GM12878 (cell line): ENCODE measurements around the gene FOSB. TPM values are rescaled to one million over a fixed set of nuclear protein-coding genes. Genes with fewer than 3 reads are reported as not detected.
A peak's percentile ranks its signal among the peaks of the same experiment; 100 is the strongest.

Source experiments
- ATF2 ChIP-seq: IDR thresholded peaks from 2 replicates; pipeline ENCODE4 v1.6.1; 2012; ENCODE audit warnings: low read length, inconsistent platforms
- BMI1 ChIP-seq: fragments of 450-650 bp; IDR thresholded peaks from 2 replicates; pipeline ENCODE4 v1.6.1; 2016; ENCODE audit warnings: mild to moderate bottlenecking, moderate library complexity, borderline replicate concordance
- CBFB ChIP-seq: IDR thresholded peaks from 2 replicates; pipeline ENCODE4 v1.6.1; 2016; ENCODE audit warnings: antibody characterized with exemption, low read depth
- GATAD2B ChIP-seq: fragments of 450-650 bp; conservative IDR thresholded peaks from 2 replicates; pipeline ENCODE4 v1.6.1; 2017; ENCODE audit warnings: low read depth, mild to moderate bottlenecking, moderate library complexity
- IRF4 ChIP-seq: IDR thresholded peaks from 2 replicates; pipeline ENCODE4 v1.6.1; 2011; ENCODE audit warnings: low read depth, low read length
- KLF5 ChIP-seq: fragments of 450-650 bp; IDR thresholded peaks from 2 replicates; pipeline ENCODE4 v1.6.1; 2014; ENCODE audit warnings: mild to moderate bottlenecking; ENCODE audit not compliant: partially characterized antibody
- MEF2B ChIP-seq: fragments of 450-650 bp; IDR thresholded peaks from 2 replicates; pipeline ENCODE4 v1.6.1; 2018; ENCODE audit warnings: mild to moderate bottlenecking, moderate library complexity; ENCODE audit not compliant: partially characterized antibody, poor library complexity, severe bottlenecking
- NBN ChIP-seq: fragments of 450-650 bp; IDR thresholded peaks from 2 replicates; pipeline ENCODE4 v1.6.1; 2016
- NFYA ChIP-seq: IDR thresholded peaks from 2 replicates; pipeline ENCODE4 v1.6.1; 2011; ENCODE audit warnings: low read depth, mild to moderate bottlenecking, low read length, improper control_type of control experiment, borderline replicate concordance
- SREBF1 ChIP-seq: IDR thresholded peaks from 2 replicates; pipeline ENCODE4 v1.6.1; 2012; ENCODE audit warnings: mild to moderate bottlenecking, low read length
- SREBF2 ChIP-seq: IDR thresholded peaks from 2 replicates; pipeline ENCODE4 v1.6.1; 2012; ENCODE audit warnings: mild to moderate bottlenecking, low read length
- ZBTB40 ChIP-seq: fragments of 450-650 bp; IDR thresholded peaks from 2 replicates; pipeline ENCODE4 v1.6.1; 2016; ENCODE audit warnings: mild to moderate bottlenecking, moderate library complexity, borderline replicate concordance
- ZNF274 ChIP-seq: IDR thresholded peaks from one replicate; pipeline ENCODE4 v1.8.0; 2011; ENCODE audit not compliant: insufficient read length, insufficient read depth
- ZNF592 ChIP-seq: fragments of 450-650 bp; IDR thresholded peaks from 2 replicates; pipeline ENCODE4 v1.6.1; 2017; ENCODE audit warnings: mild to moderate bottlenecking, moderate library complexity
- ZSCAN29 ChIP-seq: fragments of 450-650 bp; IDR thresholded peaks from 2 replicates; pipeline ENCODE4 v1.6.1; 2017; ENCODE audit warnings: mild to moderate bottlenecking, moderate library complexity
- polyA plus RNA-seq, 11 experiments: library from polyadenylated mRNA; depleted of rRNA in 4 of 11; unstranded in 6 of 11; stranded (reverse) in 5 of 11; fragments of >200 nt; fragmentation: Nextera tagmentation in 4 of 11; fragmentation: Illumina TruSeq in 1 of 11; extraction: Ambion mirVana in 4 of 11; extraction: Trizol in 1 of 11; gene quantifications; 1 replicate in 1 of 11; 2 replicates in 10 of 11; pipeline versions ENCODE4 v1.2.1 to v1.2.3, GENCODE V29; 2011 to 2016; ENCODE audit warnings: inconsistent platforms in 2 of 11, missing spikeins in 2 of 11, low read depth in 1 of 11
- total RNA-seq, 4 experiments: library from RNA; depleted of rRNA in 3 of 4; stranded (reverse); fragments of >200 nt in 3 of 4; fragmentation: Illumina TruSeq in 1 of 4; extraction: Trizol in 1 of 4; gene quantifications; 2 replicates each; pipeline versions ENCODE4 v1.2.1 to v1.2.3, GENCODE V29; 2013 to 2021
- TF ChIP-seq, protein P1 (sequence below): fragments of 450-650 bp; IDR thresholded peaks from 2 replicates; pipeline ENCODE4 v1.6.1; 2017; ENCODE audit warnings: borderline replicate concordance
- TF ChIP-seq, protein P2 (sequence below): fragments of 450-650 bp; IDR thresholded peaks from 2 replicates; pipeline ENCODE4 v1.6.1; 2016; ENCODE audit warnings: mild to moderate bottlenecking

Gene FOSB
- total and polyA plus RNA-seq, 10 of the 15 experiments (the other 5 are each of a cell fraction or from before 2014, with no cell fraction given), result 0.06 to 0.56 (median 0.26) TPM

DNA sequence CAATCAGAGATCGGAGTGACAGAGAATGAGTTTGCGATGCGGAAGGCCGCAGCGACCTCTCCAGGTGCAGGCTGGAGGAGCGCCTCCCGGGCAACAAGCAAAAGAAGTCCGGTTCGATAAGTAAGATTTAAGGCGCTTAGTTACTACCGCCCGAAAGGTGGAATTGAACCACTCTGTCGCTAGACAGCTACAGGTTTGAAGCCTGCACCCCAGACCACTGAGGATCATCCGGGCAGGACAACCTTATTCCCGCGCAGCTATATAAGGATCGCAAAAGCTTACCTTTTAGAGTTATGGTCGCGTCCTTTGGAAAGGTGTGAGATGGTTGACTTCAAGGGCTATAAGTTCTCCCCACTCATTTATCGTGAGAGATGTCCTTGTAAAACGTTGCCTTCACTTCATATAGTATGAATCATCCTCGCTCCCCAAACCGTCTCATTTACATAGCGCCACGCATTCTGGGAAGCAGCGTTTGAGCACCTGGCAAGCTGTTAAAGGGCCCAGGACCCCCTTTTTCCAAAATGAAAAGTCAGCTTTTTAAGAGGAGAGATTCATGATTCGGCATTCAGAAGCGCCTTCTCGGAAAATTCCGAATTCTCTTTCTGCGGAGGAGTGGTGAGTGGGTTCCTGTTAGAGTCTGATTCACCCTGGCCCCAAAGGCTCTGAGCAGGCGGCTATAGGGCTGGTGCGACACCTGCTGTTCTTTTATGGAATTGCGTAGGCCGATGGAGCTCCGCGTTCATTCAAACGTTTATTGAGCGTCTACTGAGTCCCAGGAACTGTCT lies 10.8 kb downstream of the FOSB start (continued):
- TF ChIP-seq, protein P1, sequence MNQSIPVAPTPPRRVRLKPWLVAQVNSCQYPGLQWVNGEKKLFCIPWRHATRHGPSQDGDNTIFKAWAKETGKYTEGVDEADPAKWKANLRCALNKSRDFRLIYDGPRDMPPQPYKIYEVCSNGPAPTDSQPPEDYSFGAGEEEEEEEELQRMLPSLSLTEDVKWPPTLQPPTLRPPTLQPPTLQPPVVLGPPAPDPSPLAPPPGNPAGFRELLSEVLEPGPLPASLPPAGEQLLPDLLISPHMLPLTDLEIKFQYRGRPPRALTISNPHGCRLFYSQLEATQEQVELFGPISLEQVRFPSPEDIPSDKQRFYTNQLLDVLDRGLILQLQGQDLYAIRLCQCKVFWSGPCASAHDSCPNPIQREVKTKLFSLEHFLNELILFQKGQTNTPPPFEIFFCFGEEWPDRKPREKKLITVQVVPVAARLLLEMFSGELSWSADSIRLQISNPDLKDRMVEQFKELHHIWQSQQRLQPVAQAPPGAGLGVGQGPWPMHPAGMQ, result no peak
- TF ChIP-seq ZNF274 (no peak), IRF4 (peak; percentile 50; the same call in 1 of the 2 replicates), BMI1 (0 out of 2 replicates have a peak, but pooled peaks have one; percentile 22), ZBTB40 (peak; percentile 87), ZNF592 (0 out of 2 replicates have a peak, but pooled peaks have one; percentile 36), MEF2B (peak; percentile 47), SREBF1 (no peak), NBN (peak; percentile 93), SREBF2 (peak; percentile 99), GATAD2B (no peak; the same call in 1 of the 2 replicates), ZSCAN29 (peak; percentile 94), NFYA (no peak), CBFB (peak; percentile 89), KLF5 (peak; percentile 71), ATF2 (no peak; the same call in 1 of the 2 replicates)
- TF ChIP-seq, protein P2, sequence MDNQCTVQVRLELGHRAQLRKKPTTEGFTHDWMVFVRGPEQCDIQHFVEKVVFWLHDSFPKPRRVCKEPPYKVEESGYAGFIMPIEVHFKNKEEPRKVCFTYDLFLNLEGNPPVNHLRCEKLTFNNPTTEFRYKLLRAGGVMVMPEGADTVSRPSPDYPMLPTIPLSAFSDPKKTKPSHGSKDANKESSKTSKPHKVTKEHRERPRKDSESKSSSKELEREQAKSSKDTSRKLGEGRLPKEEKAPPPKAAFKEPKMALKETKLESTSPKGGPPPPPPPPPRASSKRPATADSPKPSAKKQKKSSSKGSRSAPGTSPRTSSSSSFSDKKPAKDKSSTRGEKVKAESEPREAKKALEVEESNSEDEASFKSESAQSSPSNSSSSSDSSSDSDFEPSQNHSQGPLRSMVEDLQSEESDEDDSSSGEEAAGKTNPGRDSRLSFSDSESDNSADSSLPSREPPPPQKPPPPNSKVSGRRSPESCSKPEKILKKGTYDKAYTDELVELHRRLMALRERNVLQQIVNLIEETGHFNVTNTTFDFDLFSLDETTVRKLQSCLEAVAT, result peak; percentile 72
